HG02571 (cell line): Measurements from ENCODE around the gene IL11RA.

Experiments used
- ATAC-seq: cut with Tn5 transposase; IDR thresholded peaks from one replicate; pipeline ENCODE4 v1.9.1; 2021; ENCODE audit warnings: mild to moderate bottlenecking, moderate library complexity; ENCODE audit not compliant: unreplicated experiment

IL11RA gene

DNA sequence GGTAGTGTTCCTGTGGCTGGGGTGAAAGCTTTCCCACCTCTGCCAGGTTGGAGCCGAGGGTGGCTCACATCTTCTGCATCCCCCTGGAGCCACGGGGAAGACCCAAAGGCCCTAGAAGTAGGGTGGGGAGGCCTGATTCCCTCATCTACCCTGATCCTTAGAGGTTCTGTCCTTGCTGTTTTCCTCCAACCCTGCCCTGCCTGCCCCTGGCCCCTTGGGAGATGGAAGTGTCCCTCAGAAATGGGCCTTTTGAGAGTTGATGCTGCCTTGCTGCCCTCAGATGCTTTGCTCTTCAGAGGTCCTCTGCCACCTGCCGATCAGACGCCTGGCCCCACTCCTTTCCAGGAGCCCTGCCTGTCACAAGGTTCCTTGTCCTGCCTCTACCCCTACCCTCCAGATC, 32.8 kb downstream of the IL11RA start:
- ATAC-seq = no peak

- no peak for ATAC-seq
Observed at GRCh38 chr9:34685591-34685990, 33.6 kb downstream of the IL11RA start.

GRCh38 chr9:34686231-34686630, 34.2 kb downstream of the IL11RA start:
- no peak for ATAC-seq

- no peak for ATAC-seq
Observed at GRCh38 chr9:34686732-34687131, 34.7 kb downstream of the IL11RA start.

GRCh38 chr9:34687276-34688030, 35.5 kb downstream of the IL11RA start:
- no peak for ATAC-seq

GRCh38 chr9:34688329-34689115, 36.5 kb downstream of the IL11RA start:
- ATAC-seq = no peak

DNA sequence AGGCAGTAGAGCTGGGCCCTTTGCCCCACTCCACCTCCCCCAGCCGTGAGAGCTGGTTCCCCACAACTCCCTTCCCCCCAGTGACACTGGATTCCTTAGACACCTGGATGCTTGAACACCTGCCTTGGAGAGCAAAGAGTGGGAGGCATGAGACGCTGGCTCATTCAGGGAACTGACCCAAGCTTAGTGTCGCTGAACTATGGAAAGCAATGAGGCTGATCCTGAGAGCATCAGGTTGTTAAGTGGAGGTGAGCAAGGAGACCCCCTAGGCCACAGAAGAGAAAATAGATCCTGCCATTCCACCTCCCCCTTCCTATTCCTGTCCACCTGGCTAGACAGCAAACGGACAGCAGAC, 37.1 kb downstream of the IL11RA start:
- no peak for ATAC-seq

DNA sequence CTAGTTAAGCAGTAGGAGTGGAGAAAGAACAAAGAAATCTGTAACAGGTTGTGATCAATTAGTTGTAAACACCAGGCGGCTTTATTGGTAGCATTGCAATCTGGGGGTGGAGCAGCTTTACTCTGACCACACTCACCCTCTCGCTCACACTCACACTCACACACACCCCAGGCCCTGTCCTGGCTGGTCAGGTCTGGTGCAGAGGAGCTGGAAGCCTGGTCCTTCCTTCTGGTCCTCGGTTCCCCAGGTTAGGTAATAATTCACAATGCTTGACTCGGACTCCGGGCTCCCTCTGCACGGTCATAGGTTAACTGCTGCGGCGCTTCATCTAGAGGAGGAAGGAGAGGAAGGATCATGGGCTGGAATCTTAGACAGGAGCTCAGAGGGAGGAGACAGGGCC, 37.5 kb downstream of the IL11RA start:
- ATAC-seq = no peak

GRCh38 chr9:34690983-34691935, 39.3 kb downstream of the IL11RA start, which contains the start of gene CCL19:
Gene CCL19 (minus strand): TSS chr9:34691276. CDS start chr9:34691139, 137 bp downstream.
- no peak for ATAC-seq

DNA sequence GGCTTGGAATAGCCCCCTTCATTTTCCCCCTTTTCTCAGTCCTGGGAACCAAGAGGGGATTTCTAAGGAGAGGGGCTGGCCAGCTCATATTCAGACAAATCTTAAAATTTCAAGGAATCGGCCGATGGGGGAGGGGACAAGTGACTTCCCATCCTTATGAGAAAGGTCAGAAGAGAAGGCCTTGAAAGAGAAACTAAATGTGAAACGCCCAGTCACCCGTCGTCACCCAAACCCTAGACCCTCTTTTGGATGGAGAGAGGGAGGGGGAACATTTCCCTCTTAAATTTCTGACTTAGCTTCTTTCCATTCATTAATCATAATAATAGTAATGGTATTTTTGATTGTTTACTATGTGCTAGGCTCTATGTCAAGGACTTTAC, 39.9 kb downstream of the IL11RA start:
- no peak for ATAC-seq

GRCh38 chr9:34693560-34693959, 41.6 kb downstream of the IL11RA start:
- no peak for ATAC-seq

- no peak for ATAC-seq
Observed at GRCh38 chr9:34694811-34695210, 42.8 kb downstream of the IL11RA start.

DNA sequence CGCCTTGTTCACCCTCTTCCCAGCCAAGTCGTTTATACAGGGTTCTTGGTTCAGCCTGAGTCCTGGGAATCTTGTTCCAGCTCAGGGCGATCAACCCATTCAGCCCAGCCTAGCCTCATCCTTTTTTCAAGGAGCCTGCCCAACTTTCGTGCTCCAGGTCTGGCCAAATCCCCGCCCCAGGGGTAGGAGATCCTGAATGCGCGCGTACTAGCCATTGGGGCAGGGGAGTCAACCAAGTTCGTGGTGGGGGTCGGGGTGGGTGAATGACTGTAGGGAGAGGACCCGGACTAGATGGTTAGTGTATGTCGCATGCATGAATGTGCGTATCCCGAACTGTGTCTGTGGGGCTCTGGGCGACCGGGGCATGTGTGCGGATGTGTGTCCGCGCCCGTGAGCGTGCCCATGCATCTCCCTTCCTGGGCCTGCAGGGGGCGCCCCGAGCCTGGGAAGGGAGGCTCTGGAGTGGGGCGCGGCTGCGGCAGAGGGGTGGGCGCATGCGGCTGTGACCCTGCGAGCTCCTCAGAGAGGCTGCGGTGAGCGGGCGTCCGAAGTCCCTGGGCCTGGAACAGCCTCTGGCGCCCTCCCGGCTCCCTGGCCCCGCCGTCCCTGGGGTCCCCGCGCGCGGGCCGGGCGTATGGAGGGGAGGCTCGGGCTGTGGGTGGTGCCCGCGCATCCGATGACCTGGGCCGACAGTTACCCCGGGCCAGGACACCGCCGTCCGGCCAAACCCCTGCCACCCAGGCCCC, 49.2 kb downstream of the IL11RA start:
- ATAC-seq = no peak

DNA sequence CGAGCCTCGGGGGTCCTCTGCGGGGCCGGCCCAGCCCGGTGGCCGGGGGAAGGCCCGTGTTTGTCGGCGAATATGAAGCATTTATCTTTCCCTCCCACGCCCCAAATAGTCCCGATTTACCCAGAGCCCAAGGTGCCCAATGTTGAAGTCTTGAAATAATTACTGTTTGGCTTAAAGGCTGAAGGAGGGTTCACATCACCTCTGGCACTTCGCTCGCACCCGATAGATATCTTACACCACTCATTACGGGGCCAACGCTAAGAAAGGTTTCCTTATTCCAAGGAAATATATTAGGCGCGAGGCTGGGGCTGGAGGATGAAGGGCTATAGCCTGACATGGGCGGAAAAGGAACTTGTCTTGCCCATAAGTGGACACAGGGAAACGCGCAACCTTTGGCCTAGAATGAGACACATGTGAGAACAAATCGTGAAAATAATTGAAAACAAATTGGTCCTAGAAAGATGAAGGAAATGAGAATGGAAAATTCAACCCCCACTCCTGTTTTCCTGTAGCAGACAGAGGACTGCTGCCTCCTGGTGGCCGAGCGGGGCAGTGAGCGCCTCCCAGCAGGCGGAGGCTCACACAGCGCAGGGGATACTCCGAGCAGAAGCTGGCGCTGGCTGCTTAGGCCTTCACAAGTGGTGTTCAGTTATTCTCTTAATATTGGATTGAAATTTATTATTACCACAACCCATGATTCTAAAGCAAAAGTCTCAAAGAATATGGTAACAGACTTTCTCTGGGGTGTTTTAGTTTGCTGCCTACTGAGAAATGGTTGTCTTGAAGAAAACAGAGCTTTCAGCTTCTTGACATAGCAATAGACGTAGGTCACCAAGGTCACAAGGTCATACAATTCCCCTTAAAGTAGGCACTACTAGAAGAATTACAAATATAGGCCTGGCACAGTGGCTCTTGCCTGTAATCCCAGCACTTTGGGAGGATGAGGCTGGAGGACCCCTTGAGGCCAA, 50.1 kb downstream of the IL11RA start:
- no peak for ATAC-seq

GRCh38 chr9:34707130-34707529, 55.1 kb downstream of the IL11RA start:
- ATAC-seq = no peak

GRCh38 chr9:34709196-34709978, 57.4 kb downstream of the IL11RA start:
- no peak for ATAC-seq

DNA sequence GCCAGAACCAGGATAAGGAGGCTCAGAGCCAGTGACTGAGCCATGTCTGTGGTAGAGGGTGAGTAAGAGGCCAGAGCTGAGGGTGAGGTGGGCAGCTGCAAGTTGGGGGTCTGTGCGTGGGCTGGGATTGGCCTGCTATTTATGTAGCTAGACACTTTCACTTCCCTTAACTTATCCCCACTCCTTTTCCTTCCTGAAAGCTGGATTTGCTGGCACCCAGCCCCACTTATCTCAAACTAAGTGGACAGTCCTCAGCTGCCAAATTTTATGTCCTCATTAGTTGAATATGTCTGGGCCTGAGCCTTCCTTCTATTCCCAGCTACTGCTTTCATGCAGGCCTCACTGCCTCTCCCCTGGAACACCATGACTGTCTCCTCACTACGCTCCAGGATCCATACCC, 58.0 kb downstream of the IL11RA start, which contains the start of gene CCL21:
TSS of gene CCL21 (minus strand) at position 114 of the 400 bp plus-strand sequence. CDS start at position 44, 70 bp downstream.
- no peak for ATAC-seq
